CD4-positive, alpha-beta T cell treated with Interleukin-4 for 1 hour (primary cell): Measurements from ENCODE around the gene LGALS9C.
"Not testable (repeated sequence)": the region's sequence is repeated elsewhere in the genome, so short reads cannot be mapped to it uniquely, and the experiment has no call there.

Source experiments
- DNase-seq, 2 donors: peaks; one replicate each; pipeline ENCODE4 v3.0.0-alpha.2; 2020 to 2022

LGALS9C gene

DNA sequence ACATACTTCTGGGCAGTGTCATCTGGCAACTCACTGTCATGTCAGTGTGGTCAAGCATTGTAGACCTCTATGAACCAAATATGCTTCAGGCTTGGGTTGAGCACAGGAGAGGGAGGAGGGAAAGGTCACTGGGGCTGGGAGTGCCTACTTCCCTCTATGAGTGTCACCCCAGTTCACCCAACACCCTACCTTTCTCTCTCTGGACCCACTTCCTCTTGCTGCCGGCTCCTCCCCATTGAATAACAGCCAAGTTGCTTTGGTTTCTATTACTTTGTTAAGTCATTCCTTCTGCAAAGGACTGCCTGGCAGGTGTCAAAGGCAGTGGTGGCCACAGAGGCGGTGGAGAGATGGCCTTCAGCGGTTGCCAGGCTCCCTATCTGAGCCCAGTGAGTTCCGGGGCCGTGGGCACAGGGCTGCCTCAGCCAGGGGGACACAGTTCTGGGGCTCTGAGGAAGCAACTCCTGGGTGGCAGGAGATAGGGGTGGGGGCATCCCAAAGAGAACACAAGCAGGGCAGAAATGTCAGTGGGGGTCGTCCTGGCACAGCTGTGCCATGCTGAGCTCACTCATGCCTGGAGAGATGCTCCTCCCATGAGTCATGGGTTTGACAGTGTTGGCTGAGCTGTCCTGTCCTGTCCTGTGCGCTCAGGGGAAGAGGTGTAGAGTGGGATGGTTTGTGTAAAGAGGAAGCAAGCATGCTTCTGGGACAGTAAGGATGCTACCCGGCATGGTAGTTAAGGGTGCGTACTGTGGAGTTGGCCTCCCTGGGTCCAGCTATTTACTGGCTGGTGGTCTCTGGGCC is at the start of gene LGALS9C:
TSS of gene LGALS9C (plus strand) at position 282 of the 801 bp plus-strand sequence. CDS start at position 348, 66 bp downstream.
- peak; percentile 11 to 26 for DNase-seq

GRCh38 chr17:18432206-18432605 is 44.4 kb upstream of the LGALS9C start:
- not testable (repeated sequence) for DNase-seq

DNA sequence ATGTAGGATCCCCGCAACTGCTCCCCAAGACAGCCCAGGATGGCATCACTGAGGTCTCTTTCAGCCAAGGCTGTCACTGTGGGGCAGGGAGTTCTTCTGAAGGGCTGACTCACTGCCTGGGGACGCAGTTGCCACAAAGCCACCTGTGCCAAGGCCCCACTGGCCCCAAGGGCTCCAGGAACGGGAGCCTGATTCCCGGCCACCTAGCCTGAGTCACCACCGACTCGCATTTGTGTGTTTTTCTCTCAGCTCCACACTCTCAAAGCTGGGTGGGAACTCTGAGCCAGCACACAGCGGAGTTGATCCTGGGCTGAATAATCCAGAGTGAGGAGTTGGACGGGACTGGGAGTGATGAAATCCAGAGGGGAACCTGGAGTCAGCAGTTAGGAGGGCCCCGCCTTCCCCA is 37.1 kb upstream of the LGALS9C start:
- not testable (repeated sequence) for DNase-seq

DNA sequence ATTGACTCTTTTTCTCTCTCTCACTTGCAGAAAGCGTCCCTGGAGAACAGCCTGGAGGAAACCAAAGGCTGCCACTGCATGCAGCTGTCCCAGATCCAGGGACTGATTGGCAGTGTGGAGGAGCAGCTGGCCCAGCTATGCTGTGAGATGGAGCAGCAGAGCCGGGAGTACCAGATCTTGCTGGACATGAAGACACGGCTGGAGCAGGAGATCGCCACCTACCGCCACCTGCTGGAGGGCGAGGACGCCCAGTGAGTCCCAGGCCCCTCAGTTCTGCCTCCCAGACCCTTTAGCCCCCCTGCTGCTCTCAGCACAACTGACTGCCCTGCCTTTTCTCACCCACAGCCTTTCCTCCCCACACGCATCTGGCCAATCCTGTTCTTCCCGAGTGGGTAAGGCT is 34.5 kb upstream of the LGALS9C start:
- DNase-seq: peak; percentile 29 to 38

GRCh38 chr17:18442532-18442931 is 34.1 kb upstream of the LGALS9C start:
- not testable (repeated sequence) for DNase-seq

DNA sequence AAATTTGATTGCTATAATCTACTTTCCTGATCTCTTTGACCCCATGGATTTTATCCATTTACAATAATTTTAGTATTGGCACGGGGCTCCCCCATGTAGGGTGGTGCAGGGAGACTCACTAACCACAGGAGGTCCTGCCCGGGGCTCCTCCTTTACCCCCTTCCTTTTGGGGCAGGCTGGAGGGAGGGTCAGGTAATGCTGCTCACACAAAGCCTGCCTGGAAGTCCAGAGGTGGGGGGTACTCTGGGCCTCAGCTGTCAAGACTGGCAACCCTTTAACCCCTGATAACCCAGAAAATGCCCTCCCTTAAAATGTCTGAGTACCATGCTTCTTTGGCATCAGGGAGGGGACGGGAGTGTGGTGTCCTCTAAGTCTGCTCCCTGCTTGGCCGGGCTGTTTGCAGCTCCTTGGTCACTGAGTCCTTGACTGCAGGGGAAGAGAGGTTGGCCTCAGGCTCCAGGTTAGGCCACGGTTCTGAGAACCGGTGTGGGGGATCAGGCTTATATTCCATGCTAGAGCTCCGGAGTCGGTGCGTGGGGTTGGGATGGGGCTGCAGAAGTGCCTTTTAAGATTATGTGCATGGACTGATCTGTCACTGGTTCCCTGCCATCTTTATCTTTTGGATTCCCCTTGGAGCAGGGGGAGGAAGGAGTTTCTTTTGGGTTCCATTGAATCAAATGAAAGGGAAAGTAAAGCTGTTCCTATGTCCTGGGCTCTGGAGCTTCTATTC is 28.9 kb upstream of the LGALS9C start:
- DNase-seq: not testable (repeated sequence)

GRCh38 chr17:18448311-18448710 is 28.3 kb upstream of the LGALS9C start:
- not testable (repeated sequence) for DNase-seq

- DNase-seq: not testable (repeated sequence)
Observed at GRCh38 chr17:18449833-18450232, 26.8 kb upstream of the LGALS9C start.

DNA sequence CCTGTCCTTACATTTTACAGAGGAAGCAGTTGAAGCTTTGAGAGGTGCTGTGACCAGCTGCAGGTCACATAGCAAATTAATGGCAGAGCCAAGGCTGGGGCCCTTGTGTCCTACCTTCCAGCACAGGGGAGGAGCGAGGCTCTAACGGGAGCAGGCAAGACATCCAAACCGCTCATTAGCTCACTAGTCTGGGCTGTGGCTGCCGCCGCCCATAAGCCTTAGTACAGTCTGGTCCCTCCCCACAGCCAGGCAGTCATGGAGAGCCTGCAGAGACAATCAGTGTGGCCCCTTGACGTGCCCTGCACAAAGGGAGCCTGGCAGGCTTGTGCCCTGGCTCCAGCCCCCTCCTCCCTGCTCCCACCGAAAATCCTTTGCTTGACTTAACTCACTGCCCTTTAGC is 25.6 kb upstream of the LGALS9C start:
- DNase-seq: not testable (repeated sequence)

GRCh38 chr17:18451969-18452368 is 24.6 kb upstream of the LGALS9C start:
- not testable (repeated sequence) for DNase-seq

- DNase-seq: not testable (repeated sequence)
Observed at GRCh38 chr17:18459035-18459434, 17.6 kb upstream of the LGALS9C start.

DNA sequence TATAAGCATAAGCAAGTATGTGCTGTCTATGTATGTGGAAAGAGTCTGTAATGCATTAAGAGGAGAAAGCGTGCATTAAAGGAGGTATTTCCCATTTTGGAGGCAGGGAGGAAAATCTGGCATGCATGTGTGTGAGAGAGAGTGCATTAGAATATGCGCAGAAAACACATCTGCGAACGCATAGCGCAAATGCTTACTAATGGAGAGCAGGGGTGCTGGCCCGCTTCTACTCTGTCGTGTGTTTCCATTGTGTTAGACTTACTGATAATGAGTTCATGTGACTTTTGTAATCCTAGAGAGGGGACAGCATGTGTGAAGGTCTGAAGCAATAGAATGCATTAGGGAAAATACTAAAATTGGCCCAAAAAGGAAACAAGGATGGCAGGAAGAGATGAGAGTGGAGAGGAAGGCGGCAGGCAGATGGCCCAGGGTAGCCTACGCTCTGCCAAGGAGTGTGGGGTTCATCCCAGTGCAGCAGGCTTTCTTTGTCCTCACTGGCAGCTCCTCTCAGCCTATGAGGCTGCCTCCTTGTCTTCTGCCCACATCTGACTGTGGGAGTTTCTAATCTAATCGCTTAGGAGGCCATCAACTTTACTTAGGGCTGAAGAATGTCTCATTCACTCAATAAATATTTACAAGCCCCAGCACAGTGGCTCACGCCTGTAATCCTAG is 12.6 kb upstream of the LGALS9C start:
- DNase-seq: not testable (repeated sequence)

GRCh38 chr17:18466250-18466983 is 10.2 kb upstream of the LGALS9C start:
- DNase-seq: not testable (repeated sequence)

DNA sequence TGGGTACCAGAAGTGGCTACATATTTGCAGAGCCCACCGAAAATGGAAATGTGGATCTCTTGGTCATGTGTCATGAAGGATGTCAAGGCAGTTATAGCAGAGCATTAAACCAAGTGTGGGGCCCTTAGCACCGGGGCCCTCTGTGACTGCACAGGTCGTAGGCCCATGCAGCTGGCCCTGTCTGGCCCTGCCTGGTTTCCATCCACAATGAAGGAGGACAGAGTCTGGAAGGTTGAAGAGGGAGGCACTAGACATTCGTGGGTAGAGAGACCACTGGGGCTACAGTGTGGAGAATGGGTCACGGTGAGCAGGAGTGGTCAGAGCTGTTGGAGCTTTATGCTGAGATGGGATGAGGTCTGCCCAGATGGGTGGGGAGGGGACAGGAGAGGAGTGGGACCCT is 9.6 kb upstream of the LGALS9C start:
- not testable (repeated sequence) for DNase-seq

GRCh38 chr17:18468472-18469171 is 8.0 kb upstream of the LGALS9C start:
- DNase-seq: not testable (repeated sequence)

GRCh38 chr17:18469837-18470236 is 6.8 kb upstream of the LGALS9C start:
- not testable (repeated sequence) for DNase-seq

- DNase-seq: not testable (repeated sequence)
Observed at GRCh38 chr17:18470345-18470930, 6.2 kb upstream of the LGALS9C start.

DNA sequence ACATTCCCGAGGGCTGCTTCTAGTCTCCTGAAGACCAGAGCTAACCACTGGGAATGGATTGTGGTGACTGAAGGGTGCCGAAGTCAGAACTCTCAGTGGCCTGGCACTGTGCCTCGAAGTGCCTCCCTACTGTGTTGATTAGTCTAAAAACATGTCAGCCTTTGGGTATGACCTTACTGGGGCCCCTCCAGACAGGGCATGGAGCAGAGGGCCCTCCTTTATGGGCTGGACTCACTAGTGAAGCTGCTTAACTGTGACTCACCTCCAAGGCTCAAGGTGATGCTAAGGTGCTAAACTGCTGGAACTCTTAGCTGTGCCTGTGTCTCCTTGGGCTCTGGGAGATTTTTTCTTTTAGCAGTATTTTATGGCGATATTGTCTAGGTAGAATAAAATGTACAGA is 2.6 kb upstream of the LGALS9C start:
- DNase-seq: not testable (repeated sequence)

GRCh38 chr17:18474754-18475153 is 1.8 kb upstream of the LGALS9C start:
- DNase-seq: not testable (repeated sequence)

- DNase-seq: not testable (repeated sequence)
Observed at GRCh38 chr17:18477367-18477766, 778 bp downstream of the LGALS9C start.

- DNase-seq: not testable (repeated sequence)
Observed at GRCh38 chr17:18478362-18478761, 1.8 kb downstream of the LGALS9C start.
